Small intestine (tissue), 7 donors: Measurements from ENCODE around the gene AK3. TPM values are rescaled to one million over a fixed set of nuclear protein-coding genes. Genes with fewer than 3 reads are reported as not detected.

ENCODE experiments used
- DNase-seq, 2 donors: peaks; one replicate each; pipeline versions ENCODE4 v3.0.0 to v3.0.0-alpha.2; 2013
- FAIRE-seq: peaks from 2 replicates; lab custom pipeline; 2012; peaks lifted over from hg19 to GRCh38; lab: Jason Lieb, UNC
- H3K27ac ChIP-seq, 3 donors: one replicate each; pipeline ENCODE4 v1.5.1; 2013; ENCODE audit warnings: low read length in 2 of 3, mild to moderate bottlenecking in 2 of 3, control low read depth in 1 of 3, inconsistent platforms in 1 of 3, low read depth in 1 of 3, moderate library complexity in 1 of 3
- H3K27me3 ChIP-seq, 3 donors: one replicate each; pipeline ENCODE4 v1.6.1; 2013; ENCODE audit warnings: low read length in 3 of 3, inconsistent platforms in 1 of 3; ENCODE audit not compliant: control insufficient read depth in 3 of 3, insufficient read depth in 3 of 3
- H3K36me3 ChIP-seq, 3 donors: one replicate each; pipeline ENCODE4 v1.6.1; 2013; ENCODE audit warnings: low read length in 3 of 3, inconsistent platforms in 1 of 3, low read depth in 1 of 3, mild to moderate bottlenecking in 1 of 3, moderate library complexity in 1 of 3; ENCODE audit not compliant: control insufficient read depth in 3 of 3, insufficient read depth in 2 of 3
- H3K4me1 ChIP-seq, 3 donors: one replicate each; pipeline ENCODE4 v1.6.1; 2013; ENCODE audit warnings: low read length in 2 of 3, inconsistent platforms in 1 of 3, low read depth in 1 of 3, mild to moderate bottlenecking in 1 of 3, moderate library complexity in 1 of 3; ENCODE audit not compliant: control insufficient read depth in 3 of 3, insufficient read depth in 2 of 3
- H3K4me3 ChIP-seq, 3 donors: one replicate each; pipeline ENCODE4 v1.5.1; 2013; ENCODE audit warnings: low read length in 3 of 3, control low read depth in 1 of 3, inconsistent platforms in 1 of 3, low read depth in 1 of 3, mild to moderate bottlenecking in 1 of 3, moderate library complexity in 1 of 3
- H3K9me3 ChIP-seq, 2 donors: one replicate each; pipeline ENCODE4 v1.6.1; 2013; ENCODE audit warnings: low read depth in 1 of 2, low read length in 1 of 2; ENCODE audit not compliant: control insufficient read depth in 2 of 2, insufficient read depth in 1 of 2
- WGBS, 3 donors: extraction: QIAGEN DNeasy Blood & Tissue Kit; methylation state at CpG; one replicate each; pipeline ENCODE4 v1.1.7; 2013; 5-methylcytosine and 5-hydroxymethylcytosine counted together
- polyA plus RNA-seq, 4 donors: library from polyadenylated mRNA; stranded (reverse) in 3 of 4; unstranded in 1 of 4; fragments of 200-250 nt in 3 of 4; fragments of 120-200 nt in 1 of 4; gene quantifications; one replicate each; pipeline versions ENCODE4 v1.2.1 to v1.2.3, GENCODE V29; 2013
- donor health status: healthy with polysubstance abuse.
- donor health status: control.
- donor health status: control.
- donor health status: Bipolar disorder and iron deficiency.
- donor health status: healthy.

The AK3 gene
- polyA plus RNA-seq, 4 donors = 45.4 to 79.7 (median 57.4) TPM

DNA sequence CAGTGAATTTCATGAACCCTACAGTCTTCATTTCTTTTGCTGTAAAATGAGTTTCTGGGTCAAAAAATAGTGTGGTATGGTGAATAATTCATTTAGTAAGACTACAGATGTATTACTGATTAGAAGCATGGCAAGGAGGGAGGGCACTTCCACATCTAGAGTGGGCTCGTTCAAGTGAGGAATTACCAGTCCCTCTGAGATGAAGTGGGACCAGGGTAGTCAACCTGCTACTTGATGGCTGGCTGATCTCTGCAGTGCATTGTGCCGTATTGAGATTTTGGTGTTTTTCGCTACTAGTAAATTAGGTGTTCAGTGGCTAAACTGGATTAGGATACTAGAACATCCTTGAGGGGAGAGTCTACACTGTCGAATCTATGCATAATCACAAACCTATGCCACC lies 50.9 kb downstream of the AK3 start:
- FAIRE-seq = no peak
- Histone ChIP-seq H3K27me3 (no peaks in the 10 kb centered on the region), H3K4me3 (no peak overlapping the region), H3K36me3 (peaks cover 3 to 20% (median 10%) of the 10 kb centered on the region in 3 donors), H3K27ac (no peak overlapping the region), H3K4me1 (peaks cover 0 to 2% (median 0%) of the 10 kb centered on the region in 3 donors), H3K9me3 (no peaks in the 10 kb centered on the region)
- no peak for DNase-seq
- 84 to 87% (median 86%) methylated on average over 4 of the region's 4 CpGs for WGBS, 3 donors

DNA sequence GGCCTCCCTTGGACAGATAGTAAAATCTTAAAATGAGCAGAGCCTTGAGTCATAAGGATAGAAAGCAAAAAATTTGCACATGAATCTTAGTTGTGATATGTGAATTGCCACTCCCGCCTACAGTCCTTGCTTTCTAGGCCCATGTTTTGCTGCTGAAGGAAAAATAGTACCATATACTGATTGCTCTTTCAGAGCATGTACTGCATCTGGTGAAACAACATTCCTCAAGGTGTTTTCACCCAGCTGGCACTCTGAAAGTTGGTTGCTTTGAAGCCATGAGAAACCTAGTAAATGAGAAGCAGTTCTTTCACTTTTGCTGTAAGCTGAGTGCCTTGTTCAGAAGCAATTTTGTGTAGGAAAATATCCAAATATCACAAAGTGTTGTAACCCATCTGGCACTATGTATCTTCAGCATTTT lies 51.3 kb downstream of the AK3 start:
- H3K9me3 ChIP-seq = no peaks in the 10 kb centered on the region
- FAIRE-seq (no peak), DNase-seq (no peak)
- H3K27me3 ChIP-seq = no peaks in the 10 kb centered on the region
- peaks cover 7 to 20% (median 11%) of the 10 kb centered on the region in 3 donors for H3K36me3 ChIP-seq
- WGBS, 3 donors = 78 to 87% (median 78%) methylated on average over 1 of the region's 1 CpG
- H3K4me1 ChIP-seq = peaks cover 0 to 2% (median 0%) of the 10 kb centered on the region in 3 donors
- H3K4me3 ChIP-seq = no peak overlapping the region
- H3K27ac ChIP-seq = no peak overlapping the region

DNA sequence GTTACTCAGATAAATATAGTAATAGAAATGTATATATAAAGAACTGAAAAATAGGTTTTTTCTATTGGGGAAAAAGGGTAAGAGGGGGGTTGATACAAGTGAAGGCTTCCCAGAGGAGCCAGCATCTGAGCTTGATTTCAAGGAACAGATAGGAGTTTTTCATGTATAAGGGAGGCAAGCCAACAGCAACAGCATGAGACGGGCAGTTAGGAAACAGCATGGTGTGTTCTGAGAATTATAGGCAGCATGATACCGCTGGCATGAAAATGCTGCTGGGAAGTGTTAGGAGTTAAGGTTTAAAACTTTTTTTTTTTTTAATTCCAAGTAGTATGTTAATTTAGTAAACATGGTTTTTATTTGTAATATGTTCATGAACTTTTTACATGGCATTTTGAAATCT lies 52.0 kb downstream of the AK3 start:
- DNase-seq (no peak), FAIRE-seq (no peak)
- no peak overlapping the region for H3K27ac ChIP-seq
- peaks cover 0 to 2% (median 0%) of the 10 kb centered on the region in 3 donors for H3K4me1 ChIP-seq
- peaks cover 7 to 17% (median 11%) of the 10 kb centered on the region in 3 donors for H3K36me3 ChIP-seq
- H3K27me3 ChIP-seq = no peaks in the 10 kb centered on the region
- H3K9me3 ChIP-seq = no peaks in the 10 kb centered on the region
- 57 to 96% (median 68%) methylated on average over 2 of the region's 2 CpGs for whole genome bisulfite sequencing, 3 donors
- H3K4me3 ChIP-seq = no peak overlapping the region

DNA sequence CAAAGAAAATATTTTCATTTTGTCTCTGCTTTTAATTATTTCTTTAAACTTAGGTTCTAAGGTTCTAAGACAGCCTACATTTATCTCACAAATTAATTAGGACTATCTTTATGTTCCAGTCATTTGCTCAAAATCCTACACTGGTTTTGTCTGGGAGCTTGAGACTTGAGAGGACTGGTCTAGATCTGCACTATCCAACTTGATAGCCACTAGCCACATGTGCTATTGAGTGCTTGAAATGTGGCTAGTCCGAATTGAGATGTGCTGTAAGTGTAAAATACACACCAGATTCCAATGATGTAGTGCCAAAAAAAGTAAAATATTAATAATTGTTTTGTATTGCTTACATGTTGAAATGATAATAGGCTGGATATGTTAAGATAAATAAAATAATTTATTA lies 54.4 kb downstream of the AK3 start:
- DNase-seq (no peak), FAIRE-seq (no peak)
- Histone ChIP-seq H3K36me3 (peaks cover 7 to 11% (median 9%) of the 10 kb centered on the region in 3 donors), H3K27me3 (no peaks in the 10 kb centered on the region), H3K4me3 (no peak overlapping the region), H3K4me1 (peaks cover 0 to 2% (median 0%) of the 10 kb centered on the region in 3 donors), H3K9me3 (no peaks in the 10 kb centered on the region), H3K27ac (no peak overlapping the region)
- WGBS, 3 donors = 76 to 95% (median 77%) methylated on average over 1 of the region's 1 CpG

DNA sequence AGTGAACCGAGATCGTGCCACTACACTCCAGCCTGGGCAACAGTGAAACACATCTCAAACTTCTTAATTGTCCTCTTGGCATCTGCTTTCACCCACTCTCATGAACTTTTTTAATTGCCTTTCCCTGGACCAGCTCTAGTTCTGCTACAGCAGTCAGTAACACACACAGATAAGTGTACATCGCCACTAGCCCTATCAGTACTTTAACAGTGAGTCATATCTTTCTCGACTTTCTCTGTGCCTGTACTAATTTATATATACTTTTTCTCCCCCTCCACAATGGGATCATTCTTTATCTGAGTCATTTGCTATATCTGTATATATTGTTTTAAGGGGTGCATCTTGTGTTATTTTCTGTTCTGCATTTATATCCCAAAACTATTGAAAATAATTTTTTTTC lies 54.9 kb downstream of the AK3 start:
- FAIRE-seq = no peak

DNA sequence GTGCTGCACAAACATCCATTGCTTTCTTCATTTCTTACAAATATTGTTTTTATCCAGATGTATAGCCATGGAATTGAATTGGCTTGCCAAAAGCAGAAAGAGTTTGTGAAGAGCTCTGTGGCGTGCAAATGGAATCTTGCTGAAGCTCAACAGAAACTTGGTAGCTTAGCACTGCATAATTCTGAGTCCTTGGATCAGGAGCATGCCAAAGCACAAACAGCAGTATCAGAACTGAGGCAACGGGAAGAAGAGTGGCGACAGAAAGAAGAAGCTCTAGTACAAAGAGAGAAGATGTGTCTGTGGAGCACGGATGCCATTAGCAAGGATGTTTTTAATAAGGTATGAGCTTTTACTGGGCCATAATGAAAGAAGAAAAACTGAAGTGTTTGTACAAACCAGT lies 56.2 kb downstream of the AK3 start:
- Histone ChIP-seq H3K27ac (no peak overlapping the region), H3K9me3 (no peaks in the 10 kb centered on the region), H3K4me3 (no peak overlapping the region), H3K27me3 (no peaks in the 10 kb centered on the region), H3K4me1 (peaks cover 2 to 3% (median 2%) of the 10 kb centered on the region in 3 donors), H3K36me3 (peaks cover 4 to 9% (median 7%) of the 10 kb centered on the region in 3 donors)
- no peak for DNase-seq
- WGBS, 3 donors = 79 to 93% (median 89%) methylated on average over 4 of the region's 4 CpGs
- no peak for FAIRE-seq

More for the DNA sequence above, 54.9 kb downstream of the AK3 start:
- Histone ChIP-seq H3K9me3 (no peaks in the 10 kb centered on the region), H3K27me3 (no peaks in the 10 kb centered on the region), H3K27ac (no peak overlapping the region), H3K4me1 (peaks cover 0 to 3% (median 2%) of the 10 kb centered on the region in 3 donors), H3K4me3 (no peak overlapping the region), H3K36me3 (peaks cover 7 to 9% (median 9%) of the 10 kb centered on the region in 3 donors)
- DNase-seq = no peak
- 55 to 78% (median 60%) methylated on average over 4 of the region's 4 CpGs for WGBS, 3 donors

DNA sequence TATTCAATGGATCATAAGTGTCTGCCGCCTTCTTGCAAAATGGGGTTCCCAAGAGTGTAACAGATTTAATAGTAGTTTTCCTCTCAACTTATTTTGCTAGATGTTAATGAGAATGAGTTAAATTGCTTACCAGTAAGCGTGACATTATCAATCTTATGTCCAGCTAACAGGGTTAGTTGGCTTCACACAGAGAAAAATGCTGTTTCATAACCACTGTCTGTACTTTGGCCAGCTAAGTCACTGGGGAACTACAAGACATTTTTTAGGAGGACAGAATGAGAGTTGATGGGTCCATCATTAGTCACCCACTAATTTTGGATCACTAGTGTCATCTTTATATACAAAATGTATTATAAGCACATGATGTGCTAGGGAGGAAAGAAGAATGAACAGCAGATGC lies 60.3 kb downstream of the AK3 start:
- 17 to 46% (median 31%) methylated on average over 2 of the region's 2 CpGs for WGBS, 3 donors
- no peak for FAIRE-seq
- Histone ChIP-seq H3K36me3 (peaks cover 1 to 4% (median 2%) of the 10 kb centered on the region in 3 donors), H3K27me3 (no peaks in the 10 kb centered on the region), H3K27ac (peak overlapping the region in 2 of 3 donors; percentile 24 to 95), H3K4me3 (peak overlapping the region; percentile 82 to 88 (median 84)), H3K9me3 (no peaks in the 10 kb centered on the region), H3K4me1 (peaks cover 3 to 10% (median 5%) of the 10 kb centered on the region in 3 donors)
- peak; percentile 57 to 58 for DNase-seq

DNA sequence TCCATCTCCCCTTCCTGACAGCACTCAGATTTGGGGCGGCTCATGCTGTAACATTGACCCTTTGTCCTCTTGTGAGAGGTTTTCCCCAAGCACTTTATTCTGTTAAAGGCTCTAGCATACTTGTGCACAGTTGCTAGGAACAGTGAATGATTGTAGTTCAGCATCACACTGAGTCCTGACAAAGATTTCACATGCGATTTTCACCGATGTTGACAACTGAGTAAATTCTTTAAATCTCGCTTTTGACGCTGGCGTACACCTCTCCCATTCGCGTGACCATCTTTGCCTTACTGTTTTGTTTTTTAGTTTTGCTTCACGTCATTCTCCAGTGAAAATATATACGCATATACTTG lies 60.9 kb downstream of the AK3 start:
- WGBS, 3 donors = 0 to 2% (median 2%) methylated on average over 10 of the region's 10 CpGs
- Histone ChIP-seq H3K36me3 (peaks cover 0 to 4% (median 2%) of the 10 kb centered on the region in 3 donors), H3K4me3 (peak overlapping the region; percentile 82 to 88 (median 84)), H3K4me1 (peaks cover 3 to 10% (median 5%) of the 10 kb centered on the region in 3 donors), H3K9me3 (no peaks in the 10 kb centered on the region), H3K27ac (peak overlapping the region; percentile 95 to 100 (median 98)), H3K27me3 (no peaks in the 10 kb centered on the region)
- DNase-seq (peak in 1 of 2 donors; percentile 33), FAIRE-seq (no peak)
